CD4-positive, CD25-positive, alpha-beta regulatory T cell (primary cell): ENCODE data around the gene HPX. TPM values are rescaled to one million over a fixed set of nuclear protein-coding genes. Genes with fewer than 3 reads are reported as not detected.

Experiments used
- ATAC-seq, 2 donors: fragments of 150-1000 bp; cut with Tn5 transposase; one replicate each; pipeline ENCODE4 v1.10.0; 2021; ENCODE audit warnings: low read depth in 2 of 2, moderate number of reproducible peaks in 2 of 2, moderate library complexity in 1 of 2
- DNase-seq, 3 donors: peaks; one replicate each; pipeline versions ENCODE4 v3.0.0 to v3.0.0-alpha.2; 2012 to 2022; ENCODE audit warnings: mixed read lengths in 1 of 3
- H3K27ac ChIP-seq: one replicate; pipeline ENCODE4 v1.7.0; 2013; ENCODE audit warnings: mild to moderate bottlenecking, low read length; ENCODE audit not compliant: insufficient read depth, poor library complexity, severe bottlenecking
- H3K27me3 ChIP-seq: one replicate; pipeline ENCODE4 v1.7.0; 2013; ENCODE audit warnings: low read length; ENCODE audit not compliant: control insufficient read depth, insufficient read depth
- H3K36me3 ChIP-seq: one replicate; pipeline ENCODE4 v1.7.0; 2013; ENCODE audit warnings: mild to moderate bottlenecking, low read length, moderate library complexity; ENCODE audit not compliant: control insufficient read depth, insufficient read depth
- H3K4me1 ChIP-seq: 2 replicates; pipeline ENCODE4 v1.7.0; 2013; ENCODE audit warnings: mild to moderate bottlenecking, low read length; ENCODE audit not compliant: insufficient read depth, control insufficient read depth, poor library complexity, severe bottlenecking
- H3K4me3 ChIP-seq: one replicate; pipeline ENCODE4 v1.7.0; 2013; ENCODE audit warnings: low read depth, mild to moderate bottlenecking, low read length, moderate library complexity
- H3K9me3 ChIP-seq, 2 experiments: 1 replicate in 1 of 2; 2 replicates in 1 of 2; pipeline ENCODE4 v1.7.0; 2013; ENCODE audit warnings: low read length in 2 of 2, mild to moderate bottlenecking in 1 of 2, moderate library complexity in 1 of 2; ENCODE audit not compliant: control insufficient read depth in 2 of 2
- H3K27ac Mint-ChIP-seq, 3 donors: one replicate each; pipeline ENCODE4 v1.8.0; 2020 to 2022; ENCODE audit warnings: mild to moderate bottlenecking in 3 of 3, mixed read lengths in 3 of 3, moderate library complexity in 2 of 3
- H3K27me3 Mint-ChIP-seq: one replicate; pipeline ENCODE4 v1.8.0; 2022; ENCODE audit warnings: mild to moderate bottlenecking, mixed read lengths
- H3K36me3 Mint-ChIP-seq: one replicate; pipeline ENCODE4 v1.8.0; 2020; ENCODE audit warnings: mixed read lengths
- H3K4me1 Mint-ChIP-seq, 4 donors: one replicate each; pipeline ENCODE4 v1.8.0; 2020 to 2022; ENCODE audit warnings: mixed read lengths in 4 of 4, mild to moderate bottlenecking in 1 of 4
- H3K4me3 Mint-ChIP-seq, 4 donors: one replicate each; pipeline ENCODE4 v1.8.0; 2020 to 2022; ENCODE audit warnings: mild to moderate bottlenecking in 4 of 4, mixed read lengths in 4 of 4, moderate library complexity in 3 of 4
- H3K9me3 Mint-ChIP-seq, 7 donors: one replicate each; pipeline ENCODE4 v1.8.0; 2020 to 2022; ENCODE audit warnings: mixed read lengths in 7 of 7, mild to moderate bottlenecking in 3 of 7, moderate library complexity in 2 of 7
- polyA plus RNA-seq, 4 donors: library from polyadenylated mRNA; unstranded; fragments of 300-500 nt; fragmentation: Illumina TruSeq; gene quantifications; one replicate each; pipeline ENCODE4 v1.2.3, GENCODE V29; 2021
- total RNA-seq: library from RNA; stranded (reverse); gene quantifications from one replicate; pipeline ENCODE4 v1.2.3, GENCODE V29; 2022

HPX gene
- total and polyA plus RNA-seq, 5 donors from 2014 or later: 1.5 TPM; not detected in 4

GRCh38 chr11:6482441-6482840 is 41.7 kb upstream of the HPX start:
- peak overlapping the region; percentile 89 to 99 (median 96) for H3K4me3 Mint-ChIP-seq
- H3K36me3 Mint-ChIP-seq: peaks cover 18% of the 10 kb centered on the region
- H3K27me3 ChIP-seq: no peaks in the 10 kb centered on the region
- H3K4me1 Mint-ChIP-seq: peaks cover 20 to 50% (median 31%) of the 10 kb centered on the region in 4 donors
- H3K9me3 Mint-ChIP-seq: peaks cover 0 to 2% (median 0%) of the 10 kb centered on the region in 7 donors
- peak overlapping the region; percentile 87 for H3K4me3 ChIP-seq
- peaks cover 33% of the 10 kb centered on the region for H3K4me1 ChIP-seq
- peaks cover 48% of the 10 kb centered on the region for H3K36me3 ChIP-seq
- no peaks in the 10 kb centered on the region for H3K9me3 ChIP-seq
- H3K27me3 Mint-ChIP-seq: no peaks in the 10 kb centered on the region
- H3K27ac Mint-ChIP-seq: peak overlapping the region; percentile 48 to 97 (median 70)
- ATAC-seq (no peak), DNase-seq (no peak)
- H3K27ac ChIP-seq: peak overlapping the region; percentile 94

- peak overlapping the region; percentile 89 to 99 (median 96) for H3K4me3 Mint-ChIP-seq
- peaks cover 33% of the 10 kb centered on the region for H3K4me1 ChIP-seq
- peak overlapping the region; percentile 87 for H3K4me3 ChIP-seq
- H3K9me3 ChIP-seq: no peaks in the 10 kb centered on the region
- H3K27me3 ChIP-seq: no peaks in the 10 kb centered on the region
- H3K27ac Mint-ChIP-seq: peak overlapping the region; percentile 11 to 98 (median 97)
- no peaks in the 10 kb centered on the region for H3K27me3 Mint-ChIP-seq
- H3K4me1 Mint-ChIP-seq: peaks cover 20 to 50% (median 31%) of the 10 kb centered on the region in 4 donors
- ATAC-seq: no peak
- H3K9me3 Mint-ChIP-seq: peaks cover 0 to 2% (median 0%) of the 10 kb centered on the region in 7 donors
- H3K36me3 Mint-ChIP-seq: peaks cover 18% of the 10 kb centered on the region
- no peak for DNase-seq
- peak overlapping the region; percentile 94 for H3K27ac ChIP-seq
- H3K36me3 ChIP-seq: peaks cover 47% of the 10 kb centered on the region
Measured at GRCh38 chr11:6481924-6482275, 41.1 kb upstream of the HPX start.

GRCh38 chr11:6481012-6481923 is 40.5 kb upstream of the HPX start, which contains the start of the genes ARFIP2 and TIMM10B:
ARFIP2 (minus strand) TSS chr11:6481331; CDS start chr11:6480421, 910 bp downstream.
TIMM10B (plus strand) TSS chr11:6481501; CDS start chr11:6481517, 16 bp downstream.
- Mint-ChIP-seq H3K27ac (peak within 1 kb of the TSS; percentile 91 to 98 (median 97)), H3K4me3 (peak within 1 kb of the TSS; percentile 89 to 99 (median 96)), H3K27me3 (no peaks in the 10 kb centered on the region), H3K9me3 (peaks cover 0 to 2% (median 0%) of the 10 kb centered on the region in 7 donors), H3K4me1 (peaks cover 20 to 50% (median 31%) of the 10 kb centered on the region in 4 donors), H3K36me3 (peaks cover 18% of the 10 kb centered on the region)
- H3K27ac ChIP-seq: peak within 1 kb of the TSS; percentile 94
- H3K4me1 ChIP-seq: peaks cover 33% of the 10 kb centered on the region
- DNase-seq (peak; percentile 96 to 99 (median 97)), ATAC-seq (peak; percentile 97 to 98)
- H3K36me3 ChIP-seq: peaks cover 40% of the 10 kb centered on the region
- H3K4me3 ChIP-seq: peak within 1 kb of the TSS; percentile 87
- H3K27me3 ChIP-seq: no peaks in the 10 kb centered on the region
- H3K9me3 ChIP-seq: no peaks in the 10 kb centered on the region

GRCh38 chr11:6480299-6480914 is 39.6 kb upstream of the HPX start:
- peak overlapping the region; percentile 94 for H3K27ac ChIP-seq
- no peak for ATAC-seq
- peaks cover 36% of the 10 kb centered on the region for H3K36me3 ChIP-seq
- DNase-seq: no peak
- peaks cover 20 to 51% (median 31%) of the 10 kb centered on the region in 4 donors for H3K4me1 Mint-ChIP-seq
- H3K9me3 ChIP-seq: no peaks in the 10 kb centered on the region
- H3K27me3 Mint-ChIP-seq: no peaks in the 10 kb centered on the region
- H3K27ac Mint-ChIP-seq: peak overlapping the region; percentile 91 to 98 (median 97)
- H3K36me3 Mint-ChIP-seq: peaks cover 18% of the 10 kb centered on the region
- H3K9me3 Mint-ChIP-seq: peaks cover 0 to 2% (median 0%) of the 10 kb centered on the region in 7 donors
- no peaks in the 10 kb centered on the region for H3K27me3 ChIP-seq
- H3K4me3 ChIP-seq: peak overlapping the region; percentile 75
- peak overlapping the region; percentile 89 to 99 (median 96) for H3K4me3 Mint-ChIP-seq
- peaks cover 33% of the 10 kb centered on the region for H3K4me1 ChIP-seq

- DNase-seq: no peak
- no peak overlapping the region for H3K27ac Mint-ChIP-seq
Measured at GRCh38 chr11:6476571-6476970, 35.8 kb upstream of the HPX start.

GRCh38 chr11:6475936-6476335 is 35.1 kb upstream of the HPX start:
- DNase-seq (no peak), ATAC-seq (no peak)
- Mint-ChIP-seq H3K27me3 (no peaks in the 10 kb centered on the region), H3K4me1 (peaks cover 10 to 57% (median 29%) of the 10 kb centered on the region in 4 donors), H3K36me3 (peaks cover 3% of the 10 kb centered on the region), H3K9me3 (no peaks in the 10 kb centered on the region), H3K4me3 (peak overlapping the region in 3 of 4 donors; percentile 13 to 86 (median 66)), H3K27ac (peak overlapping the region; percentile 48 to 72 (median 60))
- Histone ChIP-seq H3K27me3 (no peaks in the 10 kb centered on the region), H3K4me1 (peaks cover 28% of the 10 kb centered on the region), H3K36me3 (peaks cover 11% of the 10 kb centered on the region), H3K27ac (no peak overlapping the region), H3K4me3 (no peak overlapping the region), H3K9me3 (no peaks in the 10 kb centered on the region)

More at GRCh38 chr11:6476571-6476970, 35.8 kb upstream of the HPX start:
- no peak for ATAC-seq
- H3K9me3 ChIP-seq: no peaks in the 10 kb centered on the region
- Mint-ChIP-seq H3K27me3 (no peaks in the 10 kb centered on the region), H3K4me3 (peak overlapping the region in 1 of 4 donors; percentile 86), H3K9me3 (no peaks in the 10 kb centered on the region), H3K4me1 (peaks cover 10 to 60% (median 28%) of the 10 kb centered on the region in 4 donors), H3K36me3 (peaks cover 3% of the 10 kb centered on the region)
- H3K27ac ChIP-seq: no peak overlapping the region
- H3K4me3 ChIP-seq: no peak overlapping the region
- peaks cover 11% of the 10 kb centered on the region for H3K36me3 ChIP-seq
- peaks cover 30% of the 10 kb centered on the region for H3K4me1 ChIP-seq
- H3K27me3 ChIP-seq: no peaks in the 10 kb centered on the region

GRCh38 chr11:6474806-6475500 is 34.2 kb upstream of the HPX start:
- H3K36me3 Mint-ChIP-seq: peaks cover 3% of the 10 kb centered on the region
- peaks cover 11% of the 10 kb centered on the region for H3K36me3 ChIP-seq
- no peaks in the 10 kb centered on the region for H3K9me3 Mint-ChIP-seq
- no peaks in the 10 kb centered on the region for H3K27me3 Mint-ChIP-seq
- peak overlapping the region; percentile 60 to 97 (median 92) for H3K27ac Mint-ChIP-seq
- H3K9me3 ChIP-seq: no peaks in the 10 kb centered on the region
- H3K4me1 Mint-ChIP-seq: peaks cover 8 to 47% (median 21%) of the 10 kb centered on the region in 4 donors
- no peaks in the 10 kb centered on the region for H3K27me3 ChIP-seq
- ATAC-seq: no peak
- H3K4me1 ChIP-seq: peaks cover 18% of the 10 kb centered on the region
- H3K4me3 ChIP-seq: no peak overlapping the region
- peak overlapping the region; percentile 81 for H3K27ac ChIP-seq
- H3K4me3 Mint-ChIP-seq: peak overlapping the region; percentile 82 to 92 (median 86)
- DNase-seq: no peak
